Liver (tissue), 3 donors: Measurements from ENCODE around the gene DAPK1.

Experiments used
- ATF3 ChIP-seq: IDR thresholded peaks from 2 replicates; pipeline ENCODE4 v1.6.1; 2016; ENCODE audit warnings: antibody characterized with exemption
- CTCF ChIP-seq: fragments of 150-350 bp; IDR thresholded peaks from 2 replicates; pipeline ENCODE4 v1.5.1; 2017; ENCODE audit warnings: improper control_type of control experiment, low read depth, low read length; ENCODE audit not compliant: missing input control
- EGR1 ChIP-seq, 2 donors: IDR thresholded peaks; 2 replicates each; pipeline ENCODE4 v1.6.1; 2016 to 2018; ENCODE audit warnings: antibody characterized with exemption in 2 of 2, low read depth in 2 of 2
- FOXA1 ChIP-seq: IDR thresholded peaks from 2 replicates; pipeline ENCODE4 v1.6.1; 2016; ENCODE audit warnings: antibody characterized with exemption
- GABPA ChIP-seq, 2 donors: IDR thresholded peaks in 1 of 2; conservative IDR thresholded peaks in 1 of 2; 2 replicates each; pipeline ENCODE4 v1.6.1; 2016; ENCODE audit warnings: antibody characterized with exemption in 2 of 2, mild to moderate bottlenecking in 1 of 2, moderate library complexity in 1 of 2
- HNF4G ChIP-seq: IDR thresholded peaks from 2 replicates; pipeline ENCODE4 v1.6.1; 2016; ENCODE audit warnings: antibody characterized with exemption
- JUND ChIP-seq, 2 donors: IDR thresholded peaks; 2 replicates each; pipeline ENCODE4 v1.6.1; 2016; ENCODE audit warnings: antibody characterized with exemption in 2 of 2
- MAX ChIP-seq: IDR thresholded peaks from 2 replicates; pipeline ENCODE4 v1.6.1; 2016; ENCODE audit warnings: antibody characterized with exemption
- RAD21 ChIP-seq, 2 donors: IDR thresholded peaks; 2 replicates each; pipeline ENCODE4 v1.6.1; 2016; ENCODE audit warnings: antibody characterized with exemption in 2 of 2, mild to moderate bottlenecking in 2 of 2
- REST ChIP-seq: IDR thresholded peaks from 2 replicates; pipeline ENCODE4 v1.6.1; 2016; ENCODE audit warnings: antibody characterized with exemption, mild to moderate bottlenecking
- RXRA ChIP-seq, 2 donors: IDR thresholded peaks; 2 replicates each; pipeline ENCODE4 v1.6.1; 2017 to 2018; ENCODE audit warnings: antibody characterized with exemption in 2 of 2, mild to moderate bottlenecking in 1 of 2
- SP1 ChIP-seq: IDR thresholded peaks from 2 replicates; pipeline ENCODE4 v1.6.1; 2018; ENCODE audit warnings: antibody characterized with exemption, mild to moderate bottlenecking
- TAF1 ChIP-seq: conservative IDR thresholded peaks from 2 replicates; pipeline ENCODE4 v1.6.1; 2016; ENCODE audit warnings: antibody characterized with exemption, mild to moderate bottlenecking
- ZBTB33 ChIP-seq: IDR thresholded peaks from 2 replicates; pipeline ENCODE4 v1.6.1; 2016; ENCODE audit warnings: antibody characterized with exemption
- donor health status: healthy.
- donor health status: healthy.

GRCh38 chr9:87657893-87658292 lies 160.2 kb downstream of the DAPK1 start:
- TF ChIP-seq TAF1 (no peak), CTCF (no peak), JUND (IDR thresholded peaks at IDR 0.05) (no peak), MAX (no peak), RXRA (IDR thresholded peaks at IDR 0.05) (no peak), RAD21 (IDR thresholded peaks at IDR 0.05) (no peak), REST (no peak), ZBTB33 (no peak), ATF3 (no peak), EGR1 (IDR thresholded peaks at IDR 0.05; ENCODE audit: low read depth in 2 of 2) (no peak), FOXA1 (no peak), GABPA (IDR thresholded peaks at IDR 0.05 in 1 of 2, conservative IDR thresholded peaks at IDR 0.05 in 1 of 2) (no peak), SP1 (no peak), HNF4G (no peak)
